Calu3 (cell line): ENCODE measurements around the gene KCTD20. TPM values are rescaled to one million over a fixed set of nuclear protein-coding genes. Genes with fewer than 3 reads are reported as not detected.

Experiments used
- BruUV-seq: library from RNA; stranded (reverse); fragments of 400-500 nt; replicated peaks from 2 replicates; lab custom pipeline; 2021; lab: Mats Ljungman, UMichigan
- CTCF ChIA-PET: fragments of 300-600 bp; sonication (Branson Sonifier 250); formaldehyde crosslinking; loops from one replicate; lab custom pipeline; 2022; ENCODE audit warnings: antibody characterized with exemption; lab: Charles Lee
- DNase-seq: peaks from one replicate; pipeline ENCODE4 v3.0.0; 2022
- H3K27ac Mint-ChIP-seq: one replicate; pipeline ENCODE4 v1.8.0; 2022; ENCODE audit warnings: mixed read lengths; ENCODE audit not compliant: unreplicated experiment
- H3K27me3 Mint-ChIP-seq: one replicate; pipeline ENCODE4 v1.8.0; 2022; ENCODE audit warnings: mixed read lengths; ENCODE audit not compliant: unreplicated experiment
- H3K36me3 Mint-ChIP-seq: one replicate; pipeline ENCODE4 v1.8.0; 2022; ENCODE audit warnings: mild to moderate bottlenecking, moderate library complexity, mixed read lengths; ENCODE audit not compliant: insufficient read depth, unreplicated experiment
- H3K4me1 Mint-ChIP-seq: one replicate; pipeline ENCODE4 v1.8.0; 2022; ENCODE audit warnings: mild to moderate bottlenecking, low read depth, mixed read lengths; ENCODE audit not compliant: unreplicated experiment
- H3K4me3 Mint-ChIP-seq: one replicate; pipeline ENCODE4 v1.8.0; 2022; ENCODE audit warnings: mild to moderate bottlenecking, low read depth, moderate library complexity, mixed read lengths; ENCODE audit not compliant: unreplicated experiment
- H3K9me3 Mint-ChIP-seq: one replicate; pipeline ENCODE4 v1.8.0; 2022; ENCODE audit warnings: low read depth, mixed read lengths; ENCODE audit not compliant: unreplicated experiment
- CTCF ChIP-seq: fragments of 200-600 bp; IDR thresholded peaks from one replicate; pipeline ENCODE4 v1.8.0; 2022; ENCODE audit warnings: antibody characterized with exemption; ENCODE audit not compliant: unreplicated experiment
- intact Hi-C: fragments of 100-400 bp; cut with micrococcal nuclease; formaldehyde crosslinking; loops from one replicate; pipeline ENCODE4 v1.10.0; 2022; ENCODE audit not compliant: unreplicated experiment
- total RNA-seq: library from RNA; stranded (reverse); gene quantifications from 2 replicates; pipeline ENCODE4 v1.2.3, GENCODE V29; 2022

Gene KCTD20
- total RNA-seq, 1 experiment from 2014 or later: 45.1 TPM

DNA sequence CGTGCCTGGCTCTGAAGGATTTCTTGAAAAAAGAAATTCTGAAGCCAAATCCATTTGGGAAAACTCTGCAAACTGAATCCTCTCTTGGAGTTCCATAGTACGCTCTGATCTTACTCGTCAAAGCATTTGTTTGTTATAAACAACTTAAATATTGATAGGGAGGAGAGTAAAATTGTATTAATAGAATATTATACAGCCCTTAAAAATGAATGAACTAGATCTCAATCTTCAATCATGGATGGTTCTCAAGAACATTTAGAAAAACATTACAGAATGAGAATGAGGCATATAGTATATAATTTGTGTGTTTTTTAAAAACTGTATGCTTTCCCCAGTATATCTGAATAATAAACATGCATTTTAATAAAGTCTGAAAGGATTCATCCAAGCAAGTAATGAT, 24.8 kb downstream of the KCTD20 start:
- Mint-ChIP-seq H3K27ac (no peak overlapping the region), H3K9me3 (no peaks in the 10 kb centered on the region), H3K4me1 (peaks cover 7% of the 10 kb centered on the region), H3K36me3 (peaks cover 19% of the 10 kb centered on the region), H3K4me3 (no peak overlapping the region), H3K27me3 (no peaks in the 10 kb centered on the region)
- intact Hi-C loops: no loop called here
- no TSS peak for BruUV-seq
- DNase-seq: no peak
- TF ChIP-seq CTCF: no peak
- CTCF ChIA-PET: interaction anchor here (0.6 kb wide), 1 partner anchor 41 kb away, joined by 4 read pairs; no protein-coding TSS in a partner anchor

DNA sequence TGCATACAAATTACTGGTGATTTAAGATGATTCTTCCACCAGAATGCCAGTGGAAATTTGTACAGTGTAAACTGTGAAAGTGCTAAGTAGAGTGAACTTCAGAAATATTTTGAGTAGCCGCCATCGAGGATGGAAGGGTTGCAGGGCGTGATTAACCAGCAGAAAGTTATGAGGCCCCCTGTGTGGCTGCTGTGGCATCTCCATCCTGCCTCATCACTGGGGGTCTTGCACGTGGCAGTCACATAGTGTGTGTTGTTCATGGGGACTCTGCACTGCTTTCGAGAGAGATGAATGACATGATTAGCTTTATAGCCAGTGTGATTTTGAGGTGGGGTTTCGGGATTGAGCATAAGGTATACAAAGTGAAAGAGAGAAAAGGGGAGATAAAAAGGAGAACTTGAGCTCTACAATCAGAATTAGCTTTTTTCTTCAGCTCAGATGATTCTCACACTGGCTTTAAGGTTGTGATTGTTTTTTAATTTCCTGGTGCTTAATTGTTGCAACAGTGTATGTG, 26.4 kb downstream of the KCTD20 start:
- TF ChIP-seq CTCF: no peak
- no peaks in the 10 kb centered on the region for H3K9me3 Mint-ChIP-seq

DNA sequence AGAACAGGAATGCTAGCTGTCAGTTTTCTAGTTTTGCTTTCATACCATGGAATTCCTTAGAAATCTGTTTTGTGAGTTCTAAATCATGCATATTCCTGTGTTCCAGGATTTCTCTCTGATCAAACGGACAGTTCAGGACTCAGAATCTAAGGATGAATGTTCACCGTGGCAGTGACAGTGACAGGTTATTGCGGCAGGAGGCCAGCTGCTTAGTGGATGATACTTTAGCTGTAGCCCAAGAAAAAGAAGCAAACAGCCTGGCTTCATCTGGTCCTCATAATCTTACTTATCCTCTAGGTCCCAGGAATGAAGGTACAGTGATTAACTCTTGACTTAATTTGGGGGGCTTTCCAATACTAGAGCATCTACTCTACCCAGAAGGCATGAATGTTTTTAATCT, 27.1 kb downstream of the KCTD20 start:
- no peak for TF ChIP-seq CTCF
- Mint-ChIP-seq H3K27ac (no peak overlapping the region), H3K27me3 (no peaks in the 10 kb centered on the region), H3K36me3 (peaks cover 30% of the 10 kb centered on the region), H3K9me3 (no peaks in the 10 kb centered on the region), H3K4me3 (no peak overlapping the region), H3K4me1 (peaks cover 7% of the 10 kb centered on the region)
- intact Hi-C loops: no loop called here
- BruUV-seq: no TSS peak
- CTCF ChIA-PET: interaction anchor here (1.1 kb wide), 1 partner anchor 47 kb away, joined by 3 read pairs; no protein-coding TSS in a partner anchor
- no peak for DNase-seq

More for the DNA sequence above, 26.4 kb downstream of the KCTD20 start:
- Mint-ChIP-seq H3K36me3 (peaks cover 24% of the 10 kb centered on the region), H3K4me1 (peaks cover 7% of the 10 kb centered on the region), H3K27ac (no peak overlapping the region), H3K27me3 (no peaks in the 10 kb centered on the region), H3K4me3 (no peak overlapping the region)
- no TSS peak for BruUV-seq
- intact Hi-C loops: no loop called here
- DNase-seq: no peak
- CTCF ChIA-PET: interaction anchor here (1.1 kb wide), 1 partner anchor 46 kb away, joined by 3 read pairs; no protein-coding TSS in a partner anchor

GRCh38 chr6:36478051-36478526, 35.3 kb downstream of the KCTD20 start:
- H3K4me1 Mint-ChIP-seq: no peaks in the 10 kb centered on the region
- no peak overlapping the region for H3K4me3 Mint-ChIP-seq
- CTCF ChIA-PET: interaction anchor here (0.7 kb wide), 1 partner anchor 146 kb away, joined by 3 read pairs; no protein-coding TSS in a partner anchor
- BruUV-seq: no TSS peak
- no peak for DNase-seq
- intact Hi-C loops: no loop called here
- no peaks in the 10 kb centered on the region for H3K9me3 Mint-ChIP-seq
- peaks cover 27% of the 10 kb centered on the region for H3K36me3 Mint-ChIP-seq
- H3K27me3 Mint-ChIP-seq: no peaks in the 10 kb centered on the region
- TF ChIP-seq CTCF: no peak
- no peak overlapping the region for H3K27ac Mint-ChIP-seq
